Measurements from ENCODE around the gene FERMT1.
"Not testable (repeated sequence)": the region's sequence is repeated elsewhere in the genome, so short reads cannot be mapped to it uniquely, and the experiment has no call there.

The FERMT1 gene

DNA sequence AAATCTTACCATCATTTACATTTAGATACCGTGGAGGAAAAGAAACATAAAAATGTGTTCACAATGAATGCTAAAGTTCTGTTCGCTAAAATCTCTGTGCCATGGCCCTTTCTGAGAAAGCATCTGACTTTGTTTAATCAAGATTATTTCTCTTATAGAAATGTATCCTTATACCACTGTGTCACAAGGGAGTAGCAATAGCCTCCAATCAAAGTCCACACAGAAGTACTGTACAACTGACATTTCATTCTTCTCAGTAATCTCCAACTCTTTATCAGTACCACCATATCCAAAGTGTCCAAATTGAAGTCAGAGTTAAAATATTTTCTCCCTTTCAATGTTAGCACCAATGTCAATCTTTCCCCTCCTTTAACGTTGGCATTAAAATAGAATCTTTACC, 6.1 kb downstream of the FERMT1 start:
- DNase-seq (ENCODE audit: low spot score): no peak

DNA sequence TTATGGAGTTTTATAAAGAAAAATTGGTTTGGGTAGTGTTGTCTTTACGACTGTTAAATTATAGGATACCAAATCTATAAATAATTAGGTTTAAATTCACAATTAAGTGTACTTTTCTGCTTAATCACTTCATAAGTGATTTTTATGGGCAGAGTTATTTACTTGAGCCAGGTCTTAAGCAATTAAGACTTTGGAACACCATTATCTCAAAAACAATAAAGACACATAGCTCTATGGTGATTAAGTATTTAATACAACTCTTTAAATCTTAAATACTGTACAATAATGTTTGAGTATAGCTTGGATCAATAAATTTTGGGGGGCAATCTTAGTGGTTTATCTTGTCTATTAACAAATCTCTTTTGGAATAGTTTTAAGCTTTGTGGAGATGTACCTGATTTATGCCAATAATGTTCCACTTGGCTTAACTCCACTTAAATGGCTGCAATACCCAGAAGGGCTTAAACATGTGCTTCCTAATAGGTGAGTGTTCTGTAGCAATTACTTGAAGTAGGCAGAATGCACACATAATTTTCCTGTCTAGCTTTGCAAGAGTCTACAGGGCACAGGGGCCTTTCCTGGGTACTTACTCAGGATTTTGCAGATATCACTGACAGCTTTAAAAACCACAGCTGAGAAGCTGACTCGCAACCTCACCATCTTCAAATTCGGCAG, 7.5 kb downstream of the FERMT1 start:
- no peak for DNase-seq (ENCODE audit: low spot score)

DNA sequence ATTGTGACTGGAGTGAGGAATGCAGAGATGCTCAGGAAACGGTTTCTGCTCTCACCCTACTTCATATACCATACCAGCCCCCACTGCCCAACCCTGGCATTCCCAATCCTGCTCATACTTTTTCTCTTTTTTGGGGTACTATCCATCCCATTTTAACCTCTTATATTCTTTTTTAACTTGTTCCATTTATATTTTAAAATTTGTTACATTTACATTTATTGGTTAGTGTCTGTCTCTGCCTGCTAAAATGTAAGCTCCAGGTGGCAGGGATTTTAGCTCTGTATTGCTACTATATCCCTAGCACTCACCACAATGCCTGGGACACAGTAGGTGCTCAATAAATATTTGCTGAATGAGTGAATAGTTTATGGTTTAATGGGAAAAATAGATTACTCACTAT, 8.1 kb downstream of the FERMT1 start:
- no peak for DNase-seq (ENCODE audit: low spot score)

DNA sequence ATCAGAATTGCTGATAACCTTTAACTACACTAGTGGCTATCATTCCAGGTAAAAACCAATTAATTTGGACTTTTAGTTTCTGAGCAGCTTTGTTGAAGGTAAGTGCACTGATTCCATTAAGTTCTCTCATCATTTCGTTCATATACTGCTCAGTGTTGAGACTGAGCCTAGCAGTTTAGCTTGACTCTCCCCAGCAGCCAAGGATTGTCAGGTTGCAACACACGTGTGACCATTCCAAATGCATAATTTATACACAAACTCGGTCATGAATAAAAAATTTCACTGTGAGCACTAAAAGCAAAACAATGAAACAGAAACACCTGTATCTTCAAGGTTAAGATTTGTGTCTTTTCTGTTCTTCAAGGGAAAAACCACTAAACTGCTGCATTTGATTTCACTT, 8.9 kb downstream of the FERMT1 start:
- no peak for DNase-seq (ENCODE audit: low spot score)

GRCh38 chr20:6112965-6113364, 9.9 kb downstream of the FERMT1 start:
- DNase-seq (ENCODE audit: low spot score): not testable (repeated sequence)

- no peak for DNase-seq (ENCODE audit: low spot score)
Measured at GRCh38 chr20:6108330-6108729, 14.5 kb downstream of the FERMT1 start.

DNA sequence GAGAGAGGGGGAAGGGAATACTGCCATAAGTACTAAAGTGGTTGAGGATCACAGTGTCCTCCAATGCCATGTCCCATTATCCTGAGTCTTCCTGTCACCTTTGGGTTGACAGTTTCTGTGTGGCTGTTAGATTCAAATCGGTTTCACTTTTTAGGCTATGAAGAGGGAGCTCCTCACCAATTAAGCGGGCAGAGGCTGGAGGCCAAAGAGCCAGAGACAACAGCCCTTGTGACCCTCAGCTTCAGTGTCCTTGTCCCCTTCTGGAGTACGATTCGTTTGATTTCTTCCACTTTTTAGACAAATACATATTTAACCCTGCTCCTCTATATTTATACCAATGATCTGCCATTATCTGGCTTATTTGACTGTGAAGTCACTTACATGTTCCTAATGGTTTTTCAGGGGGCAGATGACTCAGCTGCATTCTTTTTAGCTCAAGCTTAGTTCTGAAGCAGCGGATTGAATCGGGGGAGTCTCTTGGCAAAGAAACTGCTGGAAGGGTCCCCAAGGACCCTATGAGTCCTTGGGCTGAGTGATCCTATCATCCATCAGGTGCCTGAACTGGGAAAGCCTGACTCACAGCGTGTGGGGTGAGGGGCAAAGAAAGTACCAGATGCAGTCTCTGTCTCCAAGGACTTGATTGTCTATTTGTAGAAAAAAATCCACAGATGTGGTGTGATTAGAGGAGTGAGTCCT, 18.2 kb downstream of the FERMT1 start:
- DNase-seq (ENCODE audit: low spot score): no peak

DNA sequence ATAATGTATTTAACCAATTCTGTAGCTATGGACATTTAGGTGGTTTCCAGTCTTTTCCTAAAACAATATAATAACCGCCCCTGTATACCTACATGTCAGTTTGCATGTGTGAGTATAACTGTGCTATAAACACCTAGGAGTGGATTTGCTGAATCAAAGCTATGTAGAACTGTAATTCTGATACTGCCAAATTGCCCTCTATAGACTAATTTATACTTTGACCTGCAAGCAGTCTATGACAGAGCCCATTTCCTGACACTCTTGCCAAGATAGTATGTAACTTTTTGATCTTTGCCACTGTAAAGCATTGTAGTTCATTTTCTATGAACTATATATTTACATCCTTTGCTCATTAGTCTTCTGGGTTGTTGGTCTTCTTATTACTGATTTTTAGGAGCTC, 19.5 kb downstream of the FERMT1 start:
- DNase-seq (ENCODE audit: low spot score): no peak

DNA sequence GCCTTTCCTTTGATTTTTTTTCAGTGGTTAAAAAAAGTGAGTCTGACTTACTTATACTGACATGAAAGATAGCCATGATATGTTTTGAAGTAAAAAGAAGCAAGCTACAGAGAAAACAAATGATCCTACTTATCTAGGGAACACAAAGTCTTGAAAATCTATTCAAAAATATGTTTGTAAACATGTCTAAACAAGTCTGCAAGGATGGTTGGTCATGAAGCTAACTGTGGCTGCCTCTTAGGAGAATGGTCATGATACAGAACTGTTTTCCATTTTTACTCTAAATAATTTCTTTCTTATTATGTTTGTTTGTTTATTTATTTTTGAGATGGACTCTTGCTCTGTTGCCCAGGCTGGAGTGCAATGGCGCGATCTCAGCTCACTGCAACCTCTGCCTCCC, 21.5 kb downstream of the FERMT1 start:
- DNase-seq (ENCODE audit: low spot score): no peak

GRCh38 chr20:6100246-6100645, 22.6 kb downstream of the FERMT1 start:
- no peak for DNase-seq (ENCODE audit: low spot score)

- no peak for DNase-seq (ENCODE audit: low spot score)
Measured at GRCh38 chr20:6099819-6100218, 23.0 kb downstream of the FERMT1 start.

DNA sequence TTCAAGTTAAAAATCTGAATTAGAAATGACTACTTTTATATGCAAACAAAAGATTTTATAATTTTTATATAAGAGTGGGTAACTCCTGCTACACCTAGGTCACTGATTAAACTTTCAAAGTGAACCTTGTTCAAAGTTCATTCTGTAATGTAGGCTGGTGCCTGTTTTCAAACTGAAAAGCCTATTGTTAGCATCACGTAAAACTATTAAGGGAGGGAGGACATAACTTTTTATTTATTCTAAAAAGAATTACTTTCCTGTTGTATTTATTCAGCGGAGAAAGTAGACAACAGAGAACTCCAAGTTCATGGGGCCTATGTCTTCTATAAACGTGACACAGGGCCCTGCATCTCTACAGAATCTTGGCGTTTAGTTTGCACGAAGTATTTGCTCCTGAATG, 27.4 kb downstream of the FERMT1 start:
- no peak for DNase-seq (ENCODE audit: low spot score)

DNA sequence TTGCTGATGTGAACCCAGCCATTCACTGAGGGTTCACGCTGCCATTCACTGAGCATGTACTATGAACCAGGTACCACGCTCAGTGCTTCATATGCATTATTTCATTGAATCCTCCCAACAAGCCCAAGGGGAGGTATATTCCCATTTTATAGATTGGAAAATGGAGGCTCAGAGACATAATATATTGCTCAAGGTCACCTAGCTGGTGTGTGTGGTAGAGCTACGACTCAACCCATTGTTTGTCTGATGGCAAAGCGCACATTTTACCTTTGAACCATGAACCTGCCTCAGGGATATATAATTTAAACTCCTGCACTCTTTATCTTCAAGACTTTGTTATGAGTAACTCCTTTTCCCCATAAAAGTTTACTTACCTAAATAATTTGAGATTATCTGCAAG, 28.3 kb downstream of the FERMT1 start:
- DNase-seq (ENCODE audit: low spot score): no peak

- DNase-seq (ENCODE audit: low spot score): no peak
Measured at GRCh38 chr20:6094063-6094462, 28.8 kb downstream of the FERMT1 start.

- no peak for DNase-seq (ENCODE audit: low spot score)
Measured at GRCh38 chr20:6091661-6092060, 31.2 kb downstream of the FERMT1 start.

DNA sequence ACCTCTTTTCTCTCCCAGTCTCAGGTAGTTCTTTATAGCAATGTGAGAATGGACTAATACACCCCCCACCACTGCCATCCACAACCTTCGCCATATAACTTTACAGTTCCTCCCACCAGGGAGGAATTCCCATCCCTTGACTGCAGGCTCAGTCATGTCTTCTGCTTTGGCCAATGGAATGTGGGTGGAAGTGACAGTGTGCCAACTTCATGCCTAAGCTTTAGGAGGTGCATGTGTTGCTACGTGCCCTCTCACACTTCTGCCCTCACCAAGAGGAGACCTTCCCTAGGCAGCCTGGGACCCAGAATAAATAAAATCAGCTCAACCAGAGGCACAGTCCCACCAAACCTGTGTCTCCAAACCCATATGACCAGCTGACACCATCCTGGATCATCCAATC, 36.0 kb downstream of the FERMT1 start:
- no peak for DNase-seq (ENCODE audit: low spot score)

- no peak for DNase-seq (ENCODE audit: low spot score)
Measured at GRCh38 chr20:6083926-6084325, 38.9 kb downstream of the FERMT1 start.

- no peak for DNase-seq (ENCODE audit: low spot score)
Measured at GRCh38 chr20:6081236-6081635, 41.6 kb downstream of the FERMT1 start.

- no peak for DNase-seq (ENCODE audit: low spot score)
Measured at GRCh38 chr20:6079016-6079415, 43.8 kb downstream of the FERMT1 start.

- no peak for DNase-seq (ENCODE audit: low spot score)
Measured at GRCh38 chr20:6075428-6076219, 47.2 kb downstream of the FERMT1 start.

DNA sequence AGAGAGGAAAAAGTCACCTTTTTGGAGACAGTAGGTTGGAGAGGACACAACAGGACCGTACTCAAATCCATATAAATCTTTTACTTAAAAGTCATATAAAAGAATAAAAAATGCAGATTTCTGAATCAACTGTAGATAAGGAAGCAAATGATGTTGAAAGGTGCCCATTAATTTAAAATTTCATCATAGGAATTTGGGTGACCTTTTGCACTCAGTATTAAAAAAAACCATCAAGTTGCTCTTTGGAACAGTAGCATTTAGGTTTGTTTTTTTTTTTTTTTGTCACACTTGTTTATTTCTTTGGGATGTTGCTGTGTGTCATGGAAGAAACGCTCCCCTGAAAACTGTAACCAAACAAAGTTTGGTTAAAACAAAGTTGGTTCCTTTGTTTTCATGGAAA, 48.0 kb downstream of the FERMT1 start:
- DNase-seq (ENCODE audit: low spot score): no peak

GRCh38 chr20:6074145-6074561, 48.7 kb downstream of the FERMT1 start:
- DNase-seq (ENCODE audit: low spot score): no peak

Data from hematopoietic multipotent progenitor cell treated with erythropoietin and hydrocortisone succinate and interleukin-3 and kit ligand, for 17 days (in vitro differentiated cells).